HepG2 (cell line): ENCODE results near the gene VAMP8. TPM values are rescaled to one million over a fixed set of nuclear protein-coding genes. Genes with fewer than 3 reads are reported as not detected.

Source experiments
- ATAC-seq: fragments of 200-7000 bp; cut with Tn5 transposase; 3 replicates; pipeline ENCODE4 v1.9.1; 2020; ENCODE audit warnings: mild to moderate bottlenecking, moderate library complexity
- BruUV-seq: library from RNA; stranded (reverse); fragments of 400-500 nt; replicated peaks from 2 replicates; lab custom pipeline; 2021; lab: Mats Ljungman, UMichigan
- CTCF ChIA-PET: fragments of 300-600 bp; formaldehyde crosslinking; extraction: SDS; loops from one replicate; lab custom pipeline; 2021; ENCODE audit warnings: low total read pairs, inconsistent platforms, low intra/inter-chr PET ratio; lab: Yijun Ruan, JAX
- POLR2A ChIA-PET: fragments of 350-600 bp; sonication (Branson Sonifier 250); formaldehyde crosslinking; loops from one replicate; lab custom pipeline; 2020; ENCODE audit warnings: antibody characterized with exemption, inconsistent platforms; lab: Yijun Ruan, JAX
- DNase-seq: peaks from one replicate; pipeline ENCODE4 v3.0.0-alpha.2; 2015; ENCODE audit warnings: low spot score
- FAIRE-seq: peaks from 3 replicates; lab custom pipeline; 2011; peaks lifted over from hg19 to GRCh38; lab: Jason Lieb, UNC
- H2AFZ ChIP-seq: one replicate; pipeline ENCODE4 v1.6.1; 2011; ENCODE audit warnings: low read length, inconsistent platforms
- H3K27ac ChIP-seq: fragments of 300-600 bp; 3 replicates; pipeline ENCODE4 v1.8.0; 2011; ENCODE audit warnings: mixed run types, mild to moderate bottlenecking, mixed read lengths, low read length, inconsistent platforms; ENCODE audit not compliant: insufficient read depth; ENCODE audit errors: extremely low read length
- H3K27me3 ChIP-seq, 2 experiments: fragments of 200-600 bp in 1 of 2; 2 replicates in 1 of 2; 3 replicates in 1 of 2; pipeline versions ENCODE4 v1.6.0 to v1.8.0; 2011; ENCODE audit warnings: low read length in 2 of 2, mild to moderate bottlenecking in 2 of 2, moderate library complexity in 2 of 2, inconsistent platforms in 1 of 2; ENCODE audit not compliant: insufficient read depth in 2 of 2, control insufficient read depth in 1 of 2
- H3K36me3 ChIP-seq, 2 experiments: fragments of 200-600 bp in 1 of 2; replicated peaks in 1 of 2; 2 replicates in 1 of 2; 3 replicates in 1 of 2; pipeline versions ENCODE4 v1.5.1 to v1.8.0; 2011; ENCODE audit warnings: low read length in 2 of 2, inconsistent platforms in 1 of 2; ENCODE audit not compliant: insufficient read depth in 2 of 2, control insufficient read depth in 1 of 2
- H3K4me1 ChIP-seq: 2 replicates; pipeline ENCODE4 v1.5.1; 2012; ENCODE audit warnings: low read length, inconsistent platforms; ENCODE audit not compliant: insufficient read depth
- H3K4me2 ChIP-seq: 2 replicates; pipeline ENCODE4 v1.6.0; 2011; ENCODE audit warnings: low read depth, low read length, inconsistent platforms
- H3K4me3 ChIP-seq, 3 experiments: fragments of 200-600 bp in 1 of 3; sonication (generic), shearing (Covaris generic) in 1 of 3; replicated peaks in 1 of 3; 2 replicates each; pipeline ENCODE4 v1.5.1; 2011 to 2016; ENCODE audit warnings: low read length in 3 of 3, inconsistent platforms in 2 of 3, low read depth in 2 of 3, mild to moderate bottlenecking in 2 of 3, control low read depth in 1 of 3, mixed read lengths in 1 of 3; ENCODE audit not compliant: insufficient read depth in 1 of 3
- H3K79me2 ChIP-seq: one replicate; pipeline ENCODE4 v1.6.1; 2011; ENCODE audit warnings: low read length, inconsistent platforms; ENCODE audit not compliant: insufficient read depth
- H3K9ac ChIP-seq: 2 replicates; pipeline ENCODE4 v1.6.0; 2011; ENCODE audit warnings: mild to moderate bottlenecking, low read depth, low read length, inconsistent platforms; ENCODE audit not compliant: insufficient read depth
- H3K9me3 ChIP-seq: 2 replicates; pipeline ENCODE4 v1.5.1; 2012; ENCODE audit warnings: mild to moderate bottlenecking, low read length
- H4K20me1 ChIP-seq: 2 replicates; pipeline ENCODE4 v1.6.0; 2011; ENCODE audit warnings: inconsistent platforms, mild to moderate bottlenecking, low read length, moderate library complexity; ENCODE audit not compliant: insufficient read depth
- AGO2 ChIP-seq: fragments of 200-400 bp; formaldehyde crosslinking; optimal IDR thresholded peaks from 2 replicates; pipeline ENCODE3; 2017; ENCODE audit warnings: mild to moderate bottlenecking, low read depth, low read length, moderate library complexity
- GABPB1 ChIP-seq: IDR thresholded peaks from 2 replicates; pipeline ENCODE4 v1.6.1; 2016; ENCODE audit warnings: mild to moderate bottlenecking, missing genetic modification reagents, moderate library complexity, missing compliant biosample characterization
- HHEX ChIP-seq: IDR thresholded peaks from 2 replicates; pipeline ENCODE4 v1.6.1; 2016; ENCODE audit warnings: control low read depth
- HNRNPL ChIP-seq: fragments of 200-400 bp; formaldehyde crosslinking; IDR thresholded peaks from 2 replicates; pipeline ENCODE4 v1.6.1; 2017; ENCODE audit warnings: mild to moderate bottlenecking, low read depth, low read length
- MYC ChIP-seq: sonication (generic); formaldehyde crosslinking; IDR thresholded peaks from 2 replicates; pipeline ENCODE4 v1.9.0; 2021; ENCODE audit warnings: missing genetic modification reagents, borderline replicate concordance
- MYNN ChIP-seq: sonication (generic); formaldehyde crosslinking; IDR thresholded peaks from 2 replicates; pipeline ENCODE4 v1.4.0; 2020; ENCODE audit warnings: mild to moderate bottlenecking, low read depth, missing genetic modification reagents
- PCBP1 ChIP-seq: fragments of 200-400 bp; formaldehyde crosslinking; IDR thresholded peaks from 2 replicates; pipeline ENCODE4 v1.6.1; 2017; ENCODE audit warnings: mild to moderate bottlenecking, low read depth, low read length, borderline replicate concordance
- POLR2A ChIP-seq, 2 experiments: IDR thresholded peaks; 2 replicates each; pipeline ENCODE4 v1.6.1; 2011; ENCODE audit warnings: low read depth in 2 of 2, low read length in 2 of 2, mild to moderate bottlenecking in 1 of 2, moderate library complexity in 1 of 2; ENCODE audit not compliant: insufficient read depth in 1 of 2
- YY1 ChIP-seq: IDR thresholded peaks from 2 replicates; pipeline ENCODE4 v1.6.1; 2011; ENCODE audit warnings: low read length, low read depth, moderate library complexity, mild to moderate bottlenecking; ENCODE audit not compliant: insufficient read depth, insufficient replicate concordance
- ZBTB20 ChIP-seq: sonication (generic); formaldehyde crosslinking; IDR thresholded peaks from 2 replicates; pipeline ENCODE4 v1.8.1; 2023; ENCODE audit warnings: missing genetic modification reagents, low read depth, mild to moderate bottlenecking, borderline replicate concordance
- ZNF143 ChIP-seq: sonication (generic); formaldehyde crosslinking; IDR thresholded peaks from 2 replicates; pipeline ENCODE4 v1.4.0; 2020; ENCODE audit warnings: missing genetic modification reagents
- ZNF382 ChIP-seq: sonication (generic); formaldehyde crosslinking; IDR thresholded peaks from 2 replicates; pipeline ENCODE4 v1.5.0; 2020; ENCODE audit warnings: missing genetic modification reagents, mild to moderate bottlenecking, borderline replicate concordance
- ZNF564 ChIP-seq: sonication (generic); formaldehyde crosslinking; IDR thresholded peaks from 2 replicates; pipeline ENCODE4 v1.8.1; 2023; ENCODE audit warnings: mild to moderate bottlenecking, missing genetic modification reagents
- WGBS: methylation state at CpG from one replicate; pipeline ENCODE4 v1.1.6; 2017; ENCODE audit warnings: low lambda C conversion rate; 5-methylcytosine and 5-hydroxymethylcytosine counted together
- in situ Hi-C: cut with HindIII; loops from 2 replicates; pipeline ENCODE4 v1.10.0; 2017; ENCODE audit warnings: low pct_unique_long_range_greater_than_20kb; ENCODE audit not compliant: extremely low pct_ligation_motif_present
- intact Hi-C: fragments of 100-400 bp; cut with micrococcal nuclease; formaldehyde crosslinking; loops from one replicate; pipeline ENCODE4 v1.10.0; 2022; ENCODE audit not compliant: unreplicated experiment
- polyA plus RNA-seq, 8 experiments: library from polyadenylated mRNA; depleted of rRNA in 3 of 8; stranded (reverse) in 7 of 8; unstranded in 1 of 8; fragments of >200 nt; fragmentation: Illumina TruSeq in 4 of 8; extraction: Trizol in 4 of 8; gene quantifications; 2 replicates each; pipeline versions ENCODE4 v1.2.1 to v1.2.3, GENCODE V29; 2011 to 2016; ENCODE audit warnings: low read depth in 4 of 8, missing spikeins in 1 of 8, mixed read lengths in 1 of 8; ENCODE audit not compliant: insufficient read depth in 1 of 8
- total RNA-seq, 5 experiments: library from RNA; depleted of rRNA; stranded (reverse); fragments of >200 nt; fragmentation: Illumina TruSeq; extraction: Trizol; gene quantifications; 2 replicates each; pipeline ENCODE4 v1.2.3, GENCODE V29; 2016; ENCODE audit warnings: low read depth in 1 of 5
- TF ChIP-seq, protein P1 (sequence below): sonication (generic); formaldehyde crosslinking; IDR thresholded peaks from 2 replicates; pipeline ENCODE4 v1.4.0; 2020; ENCODE audit warnings: missing genetic modification reagents
- TF ChIP-seq, protein P2 (sequence below): sonication (generic); formaldehyde crosslinking; IDR thresholded peaks from 2 replicates; pipeline ENCODE4 v1.4.0; 2020; ENCODE audit warnings: missing genetic modification reagents
- TF ChIP-seq, protein P3 (sequence below): sonication (generic); formaldehyde crosslinking; IDR thresholded peaks from 2 replicates; pipeline ENCODE4 v1.8.1; 2023; ENCODE audit warnings: mild to moderate bottlenecking, missing genetic modification reagents

VAMP8 gene
- total and polyA plus RNA-seq, 2 of the 13 experiments (the other 11 are each of a cell fraction or from before 2014, with no cell fraction given), result 83.3 to 157 TPM

DNA sequence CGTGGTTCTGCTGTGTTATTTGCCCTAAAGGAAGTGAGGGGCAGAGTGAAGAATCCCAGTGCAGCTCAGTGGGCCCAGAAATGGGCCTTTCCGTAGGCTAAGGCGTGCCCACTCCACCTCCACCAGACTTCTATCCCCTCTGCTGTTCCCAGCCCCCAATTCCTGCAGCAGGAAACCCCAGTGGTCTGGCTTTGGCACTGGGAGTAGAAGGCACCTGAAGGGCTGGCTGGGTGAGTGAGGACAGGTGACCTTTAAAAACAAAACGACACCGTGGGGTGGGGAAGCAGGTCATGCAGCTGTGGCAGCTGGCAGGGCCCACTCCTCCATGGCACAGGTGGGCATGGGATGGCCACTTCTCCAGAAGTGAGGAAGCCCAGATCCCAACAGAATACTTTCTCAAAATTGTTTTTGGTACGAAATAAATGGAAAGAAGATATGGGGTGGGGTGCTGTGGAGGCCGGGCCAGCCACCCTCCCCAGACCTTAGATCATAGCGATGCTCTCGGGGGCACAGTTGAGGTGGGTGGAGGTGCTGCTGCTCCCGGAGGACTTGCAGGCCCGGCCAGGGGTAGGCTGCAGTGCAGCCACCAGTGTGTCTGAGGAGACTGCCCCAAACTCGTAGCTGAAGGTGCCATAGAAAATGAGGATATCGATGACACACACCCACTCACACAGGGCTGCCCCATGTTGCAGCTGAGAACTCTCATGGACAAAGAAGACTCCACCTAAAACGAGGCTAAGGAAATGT, 21.4 kb downstream of the VAMP8 start:
- H3K4me1 ChIP-seq, result peaks cover 71% of the 10 kb centered on the region
- H3K9ac ChIP-seq, result no peak overlapping the region; the same call in 1 of the 2 replicates
- H4K20me1 ChIP-seq, result 0 out of 2 replicates have a peak, but pooled peaks cover 3% of the 10 kb centered on the region
- H3K36me3 ChIP-seq, result peaks cover 7 to 38% of the 10 kb centered on the region in 2 experiments
- no peaks in the 10 kb centered on the region for H3K9me3 ChIP-seq
- peak overlapping the region; percentile 80 for H3K27ac ChIP-seq
- peak overlapping the region; percentile 94; the same call in 1 of the 2 replicates for H3K4me2 ChIP-seq
- 83% methylated on average over 14 of the region's 14 CpGs for WGBS
- no peak overlapping the region for H3K4me3 ChIP-seq
- intact Hi-C loops, result loop anchor here (5.0 kb wide), 1 partner anchor 176 kb away; no protein-coding TSS in a partner anchor
- no peak for FAIRE-seq
- no peak overlapping the region for H2AFZ ChIP-seq
- H3K27me3 ChIP-seq, result no peaks in the 10 kb centered on the region; a peak in 1 of 5 replicates
- no TSS peak for BruUV-seq
- no peak for ATAC-seq
- CTCF ChIA-PET, result no interaction called here
- peaks cover 46% of the 10 kb centered on the region for H3K79me2 ChIP-seq
- POLR2A ChIA-PET, result interaction anchor here (1.0 to 25.9 kb wide), 8 partner anchors 6 to 179 kb away, joined by 3 to 795 read pairs (median 88); partner anchors contain the start of genes C2orf68, GGCX, MAT2A and RNF181
- DNase-seq, result no peak
- in situ Hi-C loops, result no loop called here
- TF ChIP-seq HNRNPL (0 out of 2 replicates have a peak, but pooled peaks have one; percentile 57), PCBP1 (no peak), POLR2A (IDR thresholded peaks at IDR 0.05; ENCODE audit: insufficient read depth in 1 of 2, low read depth in 2 of 2, low read length in 2 of 2) (peak in 1 of 2 experiments; percentile 12; a peak in 1 of 4 replicates), ZNF564 (CRISPR knock-in tag) (no peak), MYC (CRISPR knock-in tag) (0 out of 2 replicates have a peak, but pooled peaks have one; percentile 20), HHEX (CRISPR knock-in tag) (no peak), YY1 (no peak), ZNF143 (0 out of 2 replicates have a peak, but pooled peaks have one; percentile 24), ZBTB20 (0 out of 2 replicates have a peak, but pooled peaks have one; percentile 4), ZNF382 (CRISPR knock-in tag) (no peak), MYNN (CRISPR knock-in tag) (no peak), GABPB1 (0 out of 2 replicates have a peak, but pooled peaks have one; percentile 4), AGO2 (peak; percentile 40)
- TF ChIP-seq, protein P1, sequence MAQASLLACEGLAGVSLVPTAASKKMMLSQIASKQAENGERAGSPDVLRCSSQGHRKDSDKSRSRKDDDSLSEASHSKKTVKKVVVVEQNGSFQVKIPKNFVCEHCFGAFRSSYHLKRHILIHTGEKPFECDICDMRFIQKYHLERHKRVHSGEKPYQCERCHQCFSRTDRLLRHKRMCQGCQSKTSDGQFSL (CRISPR knock-in tag), result 0 out of 2 replicates have a peak, but pooled peaks have one; percentile 24
- TF ChIP-seq, protein P2, sequence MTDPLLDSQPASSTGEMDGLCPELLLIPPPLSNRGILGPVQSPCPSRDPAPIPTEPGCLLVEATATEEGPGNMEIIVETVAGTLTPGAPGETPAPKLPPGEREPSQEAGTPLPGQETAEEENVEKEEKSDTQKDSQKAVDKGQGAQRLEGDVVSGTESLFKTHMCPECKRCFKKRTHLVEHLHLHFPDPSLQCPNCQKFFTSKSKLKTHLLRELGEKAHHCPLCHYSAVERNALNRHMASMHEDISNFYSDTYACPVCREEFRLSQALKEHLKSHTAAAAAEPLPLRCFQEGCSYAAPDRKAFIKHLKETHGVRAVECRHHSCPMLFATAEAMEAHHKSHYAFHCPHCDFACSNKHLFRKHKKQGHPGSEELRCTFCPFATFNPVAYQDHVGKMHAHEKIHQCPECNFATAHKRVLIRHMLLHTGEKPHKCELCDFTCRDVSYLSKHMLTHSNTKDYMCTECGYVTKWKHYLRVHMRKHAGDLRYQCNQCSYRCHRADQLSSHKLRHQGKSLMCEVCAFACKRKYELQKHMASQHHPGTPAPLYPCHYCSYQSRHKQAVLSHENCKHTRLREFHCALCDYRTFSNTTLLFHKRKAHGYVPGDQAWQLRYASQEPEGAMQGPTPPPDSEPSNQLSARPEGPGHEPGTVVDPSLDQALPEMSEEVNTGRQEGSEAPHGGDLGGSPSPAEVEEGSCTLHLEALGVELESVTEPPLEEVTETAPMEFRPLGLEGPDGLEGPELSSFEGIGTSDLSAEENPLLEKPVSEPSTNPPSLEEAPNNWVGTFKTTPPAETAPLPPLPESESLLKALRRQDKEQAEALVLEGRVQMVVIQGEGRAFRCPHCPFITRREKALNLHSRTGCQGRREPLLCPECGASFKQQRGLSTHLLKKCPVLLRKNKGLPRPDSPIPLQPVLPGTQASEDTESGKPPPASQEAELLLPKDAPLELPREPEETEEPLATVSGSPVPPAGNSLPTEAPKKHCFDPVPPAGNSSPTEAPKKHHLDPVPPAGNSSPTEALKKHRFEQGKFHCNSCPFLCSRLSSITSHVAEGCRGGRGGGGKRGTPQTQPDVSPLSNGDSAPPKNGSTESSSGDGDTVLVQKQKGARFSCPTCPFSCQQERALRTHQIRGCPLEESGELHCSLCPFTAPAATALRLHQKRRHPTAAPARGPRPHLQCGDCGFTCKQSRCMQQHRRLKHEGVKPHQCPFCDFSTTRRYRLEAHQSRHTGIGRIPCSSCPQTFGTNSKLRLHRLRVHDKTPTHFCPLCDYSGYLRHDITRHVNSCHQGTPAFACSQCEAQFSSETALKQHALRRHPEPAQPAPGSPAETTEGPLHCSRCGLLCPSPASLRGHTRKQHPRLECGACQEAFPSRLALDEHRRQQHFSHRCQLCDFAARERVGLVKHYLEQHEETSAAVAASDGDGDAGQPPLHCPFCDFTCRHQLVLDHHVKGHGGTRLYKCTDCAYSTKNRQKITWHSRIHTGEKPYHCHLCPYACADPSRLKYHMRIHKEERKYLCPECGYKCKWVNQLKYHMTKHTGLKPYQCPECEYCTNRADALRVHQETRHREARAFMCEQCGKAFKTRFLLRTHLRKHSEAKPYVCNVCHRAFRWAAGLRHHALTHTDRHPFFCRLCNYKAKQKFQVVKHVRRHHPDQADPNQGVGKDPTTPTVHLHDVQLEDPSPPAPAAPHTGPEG, result 0 out of 2 replicates have a peak, but pooled peaks have one; percentile 36
- TF ChIP-seq, protein P3, sequence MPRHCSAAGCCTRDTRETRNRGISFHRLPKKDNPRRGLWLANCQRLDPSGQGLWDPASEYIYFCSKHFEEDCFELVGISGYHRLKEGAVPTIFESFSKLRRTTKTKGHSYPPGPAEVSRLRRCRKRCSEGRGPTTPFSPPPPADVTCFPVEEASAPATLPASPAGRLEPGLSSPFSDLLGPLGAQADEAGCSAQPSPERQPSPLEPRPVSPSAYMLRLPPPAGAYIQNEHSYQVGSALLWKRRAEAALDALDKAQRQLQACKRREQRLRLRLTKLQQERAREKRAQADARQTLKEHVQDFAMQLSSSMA (CRISPR knock-in tag), result 0 out of 2 replicates have a peak, but pooled peaks have one; percentile 34
